ENCODE measurements around the gene GLYATL1.

DNA sequence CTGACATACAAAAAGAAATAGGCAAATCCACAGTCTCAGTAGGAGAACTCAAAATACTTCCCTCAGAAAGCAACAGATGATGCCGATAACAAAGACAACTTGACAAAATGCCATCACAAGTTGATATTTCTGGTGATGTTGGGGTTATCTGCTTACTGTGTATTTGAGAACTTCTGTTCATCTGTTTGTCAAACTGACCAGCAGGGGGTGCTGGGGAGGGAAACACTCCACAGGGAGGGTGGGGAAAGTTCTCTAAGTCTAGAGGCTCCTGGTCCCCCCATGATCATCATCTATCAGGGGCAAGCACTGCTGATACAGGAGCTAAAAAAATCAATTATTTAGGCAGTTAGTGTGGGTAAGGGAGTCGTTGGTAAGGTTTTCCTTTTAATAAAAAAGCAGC is 19.2 kb downstream of the GLYATL1 start:
- TF ChIP-seq POLR2A (IDR thresholded peaks at IDR 0.05) (no peak), POLR2AphosphoS5 (IDR thresholded peaks at IDR 0.05) (no peak), EP300 (IDR thresholded peaks at IDR 0.05) (no peak)
- TF ChIP-seq, protein P1, sequence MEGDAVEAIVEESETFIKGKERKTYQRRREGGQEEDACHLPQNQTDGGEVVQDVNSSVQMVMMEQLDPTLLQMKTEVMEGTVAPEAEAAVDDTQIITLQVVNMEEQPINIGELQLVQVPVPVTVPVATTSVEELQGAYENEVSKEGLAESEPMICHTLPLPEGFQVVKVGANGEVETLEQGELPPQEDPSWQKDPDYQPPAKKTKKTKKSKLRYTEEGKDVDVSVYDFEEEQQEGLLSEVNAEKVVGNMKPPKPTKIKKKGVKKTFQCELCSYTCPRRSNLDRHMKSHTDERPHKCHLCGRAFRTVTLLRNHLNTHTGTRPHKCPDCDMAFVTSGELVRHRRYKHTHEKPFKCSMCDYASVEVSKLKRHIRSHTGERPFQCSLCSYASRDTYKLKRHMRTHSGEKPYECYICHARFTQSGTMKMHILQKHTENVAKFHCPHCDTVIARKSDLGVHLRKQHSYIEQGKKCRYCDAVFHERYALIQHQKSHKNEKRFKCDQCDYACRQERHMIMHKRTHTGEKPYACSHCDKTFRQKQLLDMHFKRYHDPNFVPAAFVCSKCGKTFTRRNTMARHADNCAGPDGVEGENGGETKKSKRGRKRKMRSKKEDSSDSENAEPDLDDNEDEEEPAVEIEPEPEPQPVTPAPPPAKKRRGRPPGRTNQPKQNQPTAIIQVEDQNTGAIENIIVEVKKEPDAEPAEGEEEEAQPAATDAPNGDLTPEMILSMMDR (IDR thresholded peaks at IDR 0.05): peak in 3 of 6 experiments; percentile 18 to 35 (median 33)
